ENCODE measurements around the gene PPM1G. TPM values are rescaled to one million over a fixed set of nuclear protein-coding genes. Genes with fewer than 3 reads are reported as not detected.

PPM1G gene
- total RNA-seq, 1 donor from 2014 or later: 42.8 TPM

- H3K9me3 ChIP-seq (ENCODE audit: control insufficient read depth in 3 of 3, low read length in 3 of 3): no peaks in the 10 kb centered on the region
- H3K9ac ChIP-seq (ENCODE audit: low read depth in 1 of 3, low read length in 3 of 3): peak overlapping the region; percentile 84 to 92 (median 87)
- peak overlapping the region; percentile 95 for H3K27ac ChIP-seq (ENCODE audit: low read depth, low read length)
- H3K36me3 ChIP-seq (ENCODE audit: control insufficient read depth in 3 of 3, insufficient read depth in 3 of 3, low read length in 3 of 3): peaks cover 50 to 64% (median 55%) of the 10 kb centered on the region in 3 donors
- H3K4me1 ChIP-seq (ENCODE audit: control insufficient read depth in 3 of 3, insufficient read depth in 3 of 3, low read length in 3 of 3): peaks cover 19 to 27% (median 21%) of the 10 kb centered on the region in 3 donors
- H3K4me3 ChIP-seq (ENCODE audit: low read length in 3 of 3): peak overlapping the region; percentile 79 to 90 (median 84)
- H3K27me3 ChIP-seq (ENCODE audit: control insufficient read depth in 3 of 3, insufficient read depth in 3 of 3, low read length in 3 of 3): no peaks in the 10 kb centered on the region
Measured at GRCh38 chr2:27381577-27382181, 27.7 kb downstream of the PPM1G start.

DNA sequence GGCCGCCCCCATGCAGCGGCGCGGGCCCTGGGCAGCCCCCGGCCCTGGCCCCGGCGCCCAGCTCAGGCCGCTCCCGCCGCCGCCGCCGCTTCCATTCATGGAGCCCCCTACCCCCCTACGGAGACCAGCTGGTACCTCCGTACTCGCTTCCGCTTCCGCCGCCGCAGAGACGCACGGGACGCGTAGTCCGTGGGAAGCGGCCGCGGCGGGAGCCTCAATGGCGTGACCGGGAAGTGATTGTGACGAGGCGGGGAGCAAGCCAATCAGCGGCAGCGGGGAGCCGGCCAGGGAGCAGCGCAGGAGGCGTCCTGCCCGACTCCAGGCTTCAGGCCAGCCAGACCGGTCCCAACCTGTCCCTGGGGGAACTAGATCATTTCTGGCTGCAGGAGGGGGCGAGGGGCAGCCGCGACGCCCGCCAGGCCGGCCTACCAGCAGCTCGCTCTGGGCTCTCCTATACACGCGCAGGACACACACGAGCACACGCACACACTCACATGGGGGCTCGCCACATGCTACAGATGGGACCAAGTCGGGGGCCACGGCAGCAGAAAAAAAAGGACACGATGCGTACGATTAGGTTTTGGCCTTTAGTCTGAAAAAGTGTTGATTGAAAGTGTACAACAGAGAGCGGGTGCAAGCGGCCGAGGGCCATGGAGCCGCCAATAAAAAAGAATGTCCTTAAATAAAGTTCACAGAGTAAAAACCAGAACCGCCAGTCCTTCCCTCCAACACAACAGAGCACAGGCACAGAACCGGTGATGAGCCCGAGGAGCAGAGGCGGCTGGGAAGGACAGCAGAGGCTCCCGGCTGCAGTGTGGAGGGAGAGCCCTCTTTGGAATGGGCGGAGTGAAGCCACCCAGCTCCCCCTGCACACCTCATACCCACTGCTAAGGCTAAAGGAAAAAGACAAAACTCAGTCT is 28.5 kb downstream of the PPM1G start, which contains the start of gene ZNF513:
Gene ZNF513, minus strand, starts transcription at position 109 of the 920 bp plus-strand sequence. CDS start 208 bp downstream, outside the sequence.
- H3K4me3 ChIP-seq (ENCODE audit: low read length in 3 of 3): peak within 1 kb of the TSS; percentile 84 to 90 (median 84)
- no peaks in the 10 kb centered on the region for H3K27me3 ChIP-seq (ENCODE audit: control insufficient read depth in 3 of 3, insufficient read depth in 3 of 3, low read length in 3 of 3)
- H3K4me1 ChIP-seq (ENCODE audit: control insufficient read depth in 3 of 3, insufficient read depth in 3 of 3, low read length in 3 of 3): peaks cover 19 to 27% (median 21%) of the 10 kb centered on the region in 3 donors
- H3K9me3 ChIP-seq (ENCODE audit: control insufficient read depth in 3 of 3, low read length in 3 of 3): no peaks in the 10 kb centered on the region
- peak within 1 kb of the TSS; percentile 91 to 94 (median 92) for H3K9ac ChIP-seq (ENCODE audit: low read depth in 1 of 3, low read length in 3 of 3)
- H3K36me3 ChIP-seq (ENCODE audit: control insufficient read depth in 3 of 3, insufficient read depth in 3 of 3, low read length in 3 of 3): peaks cover 58 to 68% (median 59%) of the 10 kb centered on the region in 3 donors
- H3K27ac ChIP-seq (ENCODE audit: low read depth, low read length): peak within 1 kb of the TSS; percentile 95

- Histone ChIP-seq H3K36me3 (ENCODE audit: control insufficient read depth in 3 of 3, insufficient read depth in 3 of 3, low read length in 3 of 3) (peaks cover 61 to 68% (median 64%) of the 10 kb centered on the region in 3 donors), H3K4me3 (ENCODE audit: low read length in 3 of 3) (peak overlapping the region; percentile 84 to 88 (median 84)), H3K9me3 (ENCODE audit: control insufficient read depth in 3 of 3, low read length in 3 of 3) (no peaks in the 10 kb centered on the region), H3K4me1 (ENCODE audit: control insufficient read depth in 3 of 3, insufficient read depth in 3 of 3, low read length in 3 of 3) (peaks cover 19 to 27% (median 21%) of the 10 kb centered on the region in 3 donors), H3K27me3 (ENCODE audit: control insufficient read depth in 3 of 3, insufficient read depth in 3 of 3, low read length in 3 of 3) (no peaks in the 10 kb centered on the region), H3K27ac (ENCODE audit: low read depth, low read length) (peak overlapping the region; percentile 79), H3K9ac (ENCODE audit: low read depth in 1 of 3, low read length in 3 of 3) (peak overlapping the region; percentile 91 to 94 (median 92))
Measured at GRCh38 chr2:27379836-27380625, 29.4 kb downstream of the PPM1G start.

DNA sequence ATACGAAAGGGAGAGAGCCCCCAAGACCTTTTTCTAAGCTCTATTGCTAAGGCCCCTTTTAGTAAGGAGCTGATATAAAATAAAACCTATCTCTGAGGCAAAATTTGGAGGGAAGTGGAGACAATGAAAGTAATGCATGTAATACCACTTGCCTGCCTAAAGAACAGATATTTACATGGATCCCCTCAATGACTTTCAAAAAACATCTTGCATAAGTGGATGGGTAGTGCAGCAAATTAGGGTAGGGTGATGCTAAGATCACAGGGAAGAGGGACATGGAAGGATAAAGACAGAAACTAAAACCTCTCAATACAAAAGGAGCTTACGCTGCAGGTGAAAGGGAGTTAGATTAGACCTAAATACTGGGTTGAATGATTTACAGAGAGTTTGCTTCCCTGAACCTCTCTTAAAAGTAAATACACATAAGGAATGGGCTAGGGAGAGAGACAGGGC is 30.0 kb downstream of the PPM1G start:
- Histone ChIP-seq H3K27me3 (ENCODE audit: control insufficient read depth in 3 of 3, insufficient read depth in 3 of 3, low read length in 3 of 3) (no peaks in the 10 kb centered on the region), H3K4me3 (ENCODE audit: low read length in 3 of 3) (peak overlapping the region; percentile 84 to 88 (median 84)), H3K9me3 (ENCODE audit: control insufficient read depth in 3 of 3, low read length in 3 of 3) (no peaks in the 10 kb centered on the region), H3K9ac (ENCODE audit: low read depth in 1 of 3, low read length in 3 of 3) (peak overlapping the region; percentile 91 to 94 (median 92)), H3K36me3 (ENCODE audit: control insufficient read depth in 3 of 3, insufficient read depth in 3 of 3, low read length in 3 of 3) (peaks cover 61 to 68% (median 64%) of the 10 kb centered on the region in 3 donors), H3K4me1 (ENCODE audit: control insufficient read depth in 3 of 3, insufficient read depth in 3 of 3, low read length in 3 of 3) (peaks cover 19 to 27% (median 21%) of the 10 kb centered on the region in 3 donors), H3K27ac (ENCODE audit: low read depth, low read length) (peak overlapping the region; percentile 79)

DNA sequence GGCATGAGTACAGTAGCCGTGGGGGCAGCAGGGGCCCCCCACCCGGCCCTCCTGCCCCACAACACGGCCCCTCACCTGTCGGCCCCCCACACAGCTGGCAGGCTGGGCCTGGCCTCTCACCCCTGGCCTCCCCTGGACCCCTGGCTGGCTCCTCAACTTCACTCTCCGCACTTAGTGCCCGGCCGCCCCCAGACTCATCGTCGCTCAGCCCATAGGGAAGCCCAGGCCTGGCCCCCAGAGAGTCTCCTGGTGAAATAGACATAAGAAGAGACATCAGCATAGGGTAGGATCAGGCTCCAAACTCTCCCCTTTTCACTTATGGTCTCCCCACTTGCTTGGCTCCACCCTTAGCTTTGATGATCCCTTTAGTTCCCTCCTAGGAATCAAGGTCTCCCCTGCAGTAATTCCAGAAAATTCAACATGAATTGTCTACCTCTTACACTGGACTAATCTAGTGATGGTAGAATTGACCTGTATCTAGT is 30.5 kb downstream of the PPM1G start:
- no peak overlapping the region for H3K4me3 ChIP-seq (ENCODE audit: low read length in 3 of 3)
- peaks cover 19 to 27% (median 21%) of the 10 kb centered on the region in 3 donors for H3K4me1 ChIP-seq (ENCODE audit: control insufficient read depth in 3 of 3, insufficient read depth in 3 of 3, low read length in 3 of 3)
- H3K36me3 ChIP-seq (ENCODE audit: control insufficient read depth in 3 of 3, insufficient read depth in 3 of 3, low read length in 3 of 3): peaks cover 61 to 68% (median 62%) of the 10 kb centered on the region in 3 donors
- no peak overlapping the region for H3K9ac ChIP-seq (ENCODE audit: low read depth in 1 of 3, low read length in 3 of 3)
- H3K27me3 ChIP-seq (ENCODE audit: control insufficient read depth in 3 of 3, insufficient read depth in 3 of 3, low read length in 3 of 3): no peaks in the 10 kb centered on the region
- H3K9me3 ChIP-seq (ENCODE audit: control insufficient read depth in 3 of 3, low read length in 3 of 3): no peaks in the 10 kb centered on the region
- no peak overlapping the region for H3K27ac ChIP-seq (ENCODE audit: low read depth, low read length)

DNA sequence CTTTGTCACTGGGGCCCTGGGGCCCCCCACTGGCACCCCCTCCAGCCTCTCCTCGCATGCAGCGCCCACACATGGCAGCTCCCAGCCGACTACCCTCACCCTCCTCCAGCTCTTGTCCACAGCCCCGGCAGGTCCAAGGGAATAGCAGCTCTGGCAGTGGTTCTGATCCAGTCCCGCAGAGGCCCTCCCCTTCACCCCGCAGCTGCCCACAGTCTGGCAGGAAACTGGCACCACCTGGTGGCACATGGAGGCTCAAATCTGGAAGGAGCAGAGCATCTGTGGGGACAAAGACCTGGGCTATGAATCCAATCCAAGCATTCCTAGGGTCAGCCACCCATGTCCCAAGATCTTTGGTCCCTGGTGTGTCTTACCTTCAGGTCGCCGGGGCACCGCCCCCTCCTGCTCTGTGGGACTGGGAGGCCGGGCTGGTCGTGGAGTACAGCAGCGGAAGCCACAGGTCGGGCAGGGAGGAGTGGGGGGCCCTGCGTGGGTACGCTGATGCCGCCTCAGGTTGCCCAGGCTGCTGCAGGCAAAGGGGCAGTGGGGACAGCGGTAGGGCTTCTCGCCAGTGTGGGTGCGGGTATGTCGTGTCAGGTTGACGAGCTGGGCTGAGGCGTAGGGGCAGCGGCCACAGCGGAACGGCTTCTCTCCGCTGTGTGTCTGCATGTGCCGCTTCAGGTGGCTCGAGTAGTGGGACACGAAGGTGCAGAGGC is 31.1 kb downstream of the PPM1G start:
- no peak overlapping the region for H3K4me3 ChIP-seq (ENCODE audit: low read length in 3 of 3)

GRCh38 chr2:27377618-27378095 is 31.7 kb downstream of the PPM1G start:
- peaks cover 64 to 71% (median 64%) of the 10 kb centered on the region in 3 donors for H3K36me3 ChIP-seq (ENCODE audit: control insufficient read depth in 3 of 3, insufficient read depth in 3 of 3, low read length in 3 of 3)

More for the DNA sequence above, 31.1 kb downstream of the PPM1G start:
- Histone ChIP-seq H3K27ac (ENCODE audit: low read depth, low read length) (no peak overlapping the region), H3K9me3 (ENCODE audit: control insufficient read depth in 3 of 3, low read length in 3 of 3) (no peaks in the 10 kb centered on the region), H3K9ac (ENCODE audit: low read depth in 1 of 3, low read length in 3 of 3) (no peak overlapping the region), H3K27me3 (ENCODE audit: control insufficient read depth in 3 of 3, insufficient read depth in 3 of 3, low read length in 3 of 3) (no peaks in the 10 kb centered on the region), H3K36me3 (ENCODE audit: control insufficient read depth in 3 of 3, insufficient read depth in 3 of 3, low read length in 3 of 3) (peaks cover 61 to 68% (median 61%) of the 10 kb centered on the region in 3 donors), H3K4me1 (ENCODE audit: control insufficient read depth in 3 of 3, insufficient read depth in 3 of 3, low read length in 3 of 3) (peaks cover 19 to 27% (median 21%) of the 10 kb centered on the region in 3 donors)

DNA sequence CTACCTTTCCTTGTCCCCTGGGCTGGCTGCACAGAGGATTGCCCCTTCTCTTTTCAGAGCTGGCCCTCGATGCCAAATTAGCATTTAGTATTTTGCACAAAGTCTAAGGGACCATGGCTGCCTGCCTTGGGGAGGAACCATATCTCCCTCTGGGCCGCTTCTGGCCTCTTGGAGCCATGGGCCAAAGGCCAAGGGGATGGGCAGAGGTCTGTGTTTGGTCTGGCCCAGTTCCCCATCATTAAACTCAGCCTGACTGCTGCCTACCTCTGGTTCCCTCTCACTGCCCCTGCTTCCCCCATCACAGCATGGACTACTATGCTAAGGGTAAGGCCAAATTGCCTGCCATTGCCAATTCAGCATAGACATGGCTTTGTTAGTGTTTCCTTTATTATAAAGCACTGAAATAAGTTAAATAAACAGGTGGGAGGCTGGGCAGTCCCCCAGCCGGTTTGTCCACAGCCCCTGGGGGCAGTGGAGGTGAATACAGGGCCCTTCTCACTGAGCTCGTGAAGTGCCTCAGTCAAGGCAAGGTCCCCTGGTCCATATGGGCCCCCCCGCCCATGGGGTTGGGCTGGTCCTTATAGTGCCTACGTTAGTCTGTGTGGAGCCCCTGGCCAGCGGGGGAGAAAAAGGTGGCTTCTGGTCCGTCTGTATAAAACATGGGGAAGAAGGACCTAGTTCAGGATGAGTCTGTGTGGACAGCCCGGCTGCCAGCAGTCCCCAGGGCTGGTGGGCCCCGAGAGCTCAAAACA is 32.3 kb downstream of the PPM1G start:
- Histone ChIP-seq H3K36me3 (ENCODE audit: control insufficient read depth in 3 of 3, insufficient read depth in 3 of 3, low read length in 3 of 3) (peaks cover 59 to 67% (median 63%) of the 10 kb centered on the region in 3 donors), H3K9ac (ENCODE audit: low read depth in 1 of 3, low read length in 3 of 3) (no peak overlapping the region), H3K4me3 (ENCODE audit: low read length in 3 of 3) (no peak overlapping the region), H3K27me3 (ENCODE audit: control insufficient read depth in 3 of 3, insufficient read depth in 3 of 3, low read length in 3 of 3) (no peaks in the 10 kb centered on the region), H3K9me3 (ENCODE audit: control insufficient read depth in 3 of 3, low read length in 3 of 3) (no peaks in the 10 kb centered on the region), H3K4me1 (ENCODE audit: control insufficient read depth in 3 of 3, insufficient read depth in 3 of 3, low read length in 3 of 3) (peaks cover 26 to 38% (median 27%) of the 10 kb centered on the region in 3 donors), H3K27ac (ENCODE audit: low read depth, low read length) (no peak overlapping the region)

More at GRCh38 chr2:27377618-27378095, 31.7 kb downstream of the PPM1G start:
- H3K9ac ChIP-seq (ENCODE audit: low read depth in 1 of 3, low read length in 3 of 3): no peak overlapping the region
- H3K4me1 ChIP-seq (ENCODE audit: control insufficient read depth in 3 of 3, insufficient read depth in 3 of 3, low read length in 3 of 3): peaks cover 22 to 32% (median 23%) of the 10 kb centered on the region in 3 donors
- no peak overlapping the region for H3K27ac ChIP-seq (ENCODE audit: low read depth, low read length)
- H3K9me3 ChIP-seq (ENCODE audit: control insufficient read depth in 3 of 3, low read length in 3 of 3): no peaks in the 10 kb centered on the region
- H3K4me3 ChIP-seq (ENCODE audit: low read length in 3 of 3): no peak overlapping the region
- H3K27me3 ChIP-seq (ENCODE audit: control insufficient read depth in 3 of 3, insufficient read depth in 3 of 3, low read length in 3 of 3): no peaks in the 10 kb centered on the region

Measured in skeletal muscle tissue (tissue), 4 donors.